ENCODE data around the gene SFMBT2.

The SFMBT2 gene

GRCh38 chr10:7173948-7174347 lies 236.9 kb downstream of the SFMBT2 start:
- no peak overlapping the region for H3K4me3 ChIP-seq (replicated peaks; ENCODE audit: low read depth, low read length)
- TF ChIP-seq CTCF (IDR thresholded peaks at IDR 0.05; ENCODE audit: low read length, missing control alignments), result no peak
- DNase-seq (ENCODE audit: low read depth), result no peak

GRCh38 chr10:7171825-7172224 lies 239.0 kb downstream of the SFMBT2 start:
- H3K4me3 ChIP-seq (replicated peaks; ENCODE audit: low read depth, low read length), result no peak overlapping the region
- TF ChIP-seq CTCF (IDR thresholded peaks at IDR 0.05; ENCODE audit: low read length, missing control alignments), result no peak
- no peak for DNase-seq (ENCODE audit: low read depth)

GRCh38 chr10:7170626-7171322 lies 240.1 kb downstream of the SFMBT2 start:
- no peak for DNase-seq (ENCODE audit: low read depth)

GRCh38 chr10:7168414-7168813 lies 242.4 kb downstream of the SFMBT2 start:
- DNase-seq (ENCODE audit: low read depth), result no peak
- TF ChIP-seq CTCF (IDR thresholded peaks at IDR 0.05; ENCODE audit: low read length, missing control alignments), result no peak
- H3K4me3 ChIP-seq (replicated peaks; ENCODE audit: low read depth, low read length), result no peak overlapping the region

More at GRCh38 chr10:7170626-7171322, 240.1 kb downstream of the SFMBT2 start:
- H3K4me3 ChIP-seq (replicated peaks; ENCODE audit: low read depth, low read length), result no peak overlapping the region
- TF ChIP-seq CTCF (IDR thresholded peaks at IDR 0.05; ENCODE audit: low read length, missing control alignments), result no peak

- DNase-seq (ENCODE audit: low read depth), result no peak
- no peak for TF ChIP-seq CTCF (IDR thresholded peaks at IDR 0.05; ENCODE audit: low read length, missing control alignments)
- H3K4me3 ChIP-seq (replicated peaks; ENCODE audit: low read depth, low read length), result no peak overlapping the region
These were observed 245.2 kb downstream of the SFMBT2 start for GRCh38 chr10:7165500-7166177.

- DNase-seq (ENCODE audit: low read depth), result no peak
- TF ChIP-seq CTCF (IDR thresholded peaks at IDR 0.05; ENCODE audit: low read length, missing control alignments), result no peak
These were observed 245.9 kb downstream of the SFMBT2 start for GRCh38 chr10:7164955-7165354.

More at GRCh38 chr10:7164955-7165354, 245.9 kb downstream of the SFMBT2 start:
- H3K4me3 ChIP-seq (replicated peaks; ENCODE audit: low read depth, low read length), result no peak overlapping the region

Data from fibroblast of pulmonary artery (primary cell).